Adrenal gland (tissue), 12 donors: ENCODE data around the gene RASGEF1C. TPM values are rescaled to one million over a fixed set of nuclear protein-coding genes. Genes with fewer than 3 reads are reported as not detected.

ENCODE experiments used
- DNase-seq, 7 donors: peaks; one replicate each; pipeline ENCODE4 v3.0.0-alpha.2; 2019 to 2020
- H3K27ac ChIP-seq, 5 donors: fragments of 200-600 bp; sonication (generic) in 4 of 5; 1 replicate in 3 of 5; 2 replicates in 2 of 5; pipeline versions ENCODE4 v1.5.1 to v1.8.0; 2016 to 2020; ENCODE audit warnings: mild to moderate bottlenecking in 1 of 5
- H3K27me3 ChIP-seq: fragments of 200-600 bp; 2 replicates; pipeline ENCODE4 v1.8.0; 2021
- H3K36me3 ChIP-seq, 2 donors: fragments of 200-600 bp; replicated peaks in 1 of 2; 1 replicate in 1 of 2; 2 replicates in 1 of 2; pipeline versions ENCODE4 v1.5.1 to v1.8.0; 2018 to 2022
- H3K4me1 ChIP-seq, 2 donors: fragments of 200-600 bp; replicated peaks in 1 of 2; 1 replicate in 1 of 2; 2 replicates in 1 of 2; pipeline versions ENCODE4 v1.5.1 to v1.8.0; 2018 to 2021
- H3K4me3 ChIP-seq, 4 donors: fragments of 200-600 bp; sonication (generic) in 3 of 4; one replicate each; pipeline ENCODE4 v1.5.1; 2016 to 2018
- H3K9me3 ChIP-seq, 3 donors: fragments of 200-600 bp; sonication (generic) in 1 of 3; replicated peaks in 1 of 3; 1 replicate in 2 of 3; 2 replicates in 1 of 3; pipeline versions ENCODE4 v1.5.1 to v1.8.0; 2016 to 2021
- CTCF ChIP-seq, 6 experiments: fragments of 450-650 bp in 4 of 6; fragments of 200-600 bp in 2 of 6; sonication (generic) in 1 of 6; IDR thresholded peaks; 1 replicate in 5 of 6; 2 replicates in 1 of 6; pipeline versions ENCODE4 v1.5.1 to v1.8.0; 2016 to 2021; ENCODE audit warnings: antibody characterized with exemption in 6 of 6, mild to moderate bottlenecking in 2 of 6, moderate library complexity in 1 of 6
- POLR2A ChIP-seq, 2 donors: fragments of 450-650 bp; IDR thresholded peaks; one replicate each; pipeline ENCODE4 v1.6.1; 2017; ENCODE audit warnings: antibody characterized with exemption in 2 of 2, mild to moderate bottlenecking in 2 of 2, moderate library complexity in 1 of 2
- WGBS, 4 donors: extraction: QIAGEN DNeasy Blood & Tissue Kit in 2 of 4; methylation state at CpG; one replicate each; pipeline versions ENCODE4 v1.1.5 to v1.1.7; 2013 to 2017; 5-methylcytosine and 5-hydroxymethylcytosine counted together
- intact Hi-C, 2 donors: fragments of 100-400 bp; cut with DNase I; formaldehyde crosslinking; loops; one replicate each; pipeline versions ENCODE4 v1.14.1 to v1.15.0; 2022 to 2023
- polyA plus RNA-seq, 3 donors: library from polyadenylated mRNA; stranded (reverse); fragments of 200-250 nt in 2 of 3; fragments of 350-450 nt in 1 of 3; fragmentation: Illumina TruSeq in 1 of 3; extraction: RNeasy Lipid Tissue Mini Kit (QIAGEN cat#74804) in 1 of 3; gene quantifications; one replicate each; pipeline ENCODE4 v1.2.3, GENCODE V29; 2013 to 2014
- total RNA-seq, 9 donors: library from RNA; depleted of rRNA in 4 of 9; stranded (reverse); fragments of >200 nt in 4 of 9; fragments of 120-200 nt in 1 of 9; fragmentation: NEBNext Ultra II Directional in 1 of 9; extraction: Animal tissue kit (Norgen Biotek cat#: 25700) in 1 of 9; gene quantifications; one replicate each; pipeline versions ENCODE4 v1.1.0 to v1.2.4, GENCODE V29; 2013 to 2023
- donor health status: healthy with polysubstance abuse.
- donor health status: Bipolar disorder and iron deficiency.
- donor health status: DM: yes; HTN: yes; CAD: no.
- donor health status: DM: no; HTN: no; CAD: no.
- donor health status: DM: no; HTN: no; CAD: no.
- donor health status: DM: yes; HTN: yes; CAD: no.

The RASGEF1C gene
- total and polyA plus RNA-seq, 12 donors, result 0.15 to 1.9 (median 0.74) TPM; not detected in 6

- Histone ChIP-seq H3K27me3 (no peaks in the 10 kb centered on the region), H3K4me3 (no peak overlapping the region), H3K9me3 (no peaks in the 10 kb centered on the region), H3K27ac (no peak overlapping the region), H3K36me3 (no peaks in the 10 kb centered on the region), H3K4me1 (no peaks in the 10 kb centered on the region)
- TF ChIP-seq CTCF (IDR thresholded peaks at IDR 0.05) (no peak), POLR2A (IDR thresholded peaks at IDR 0.05) (no peak)
- intact Hi-C loops, result no loop called here
- 73 to 84% (median 81%) methylated on average over 20 to 31 of the region's 31 CpGs for WGBS, 4 donors
- DNase-seq, result peak in 1 of 7 donors; percentile 1
Observed at GRCh38 chr5:180116077-180116999, 92.7 kb downstream of the RASGEF1C start.

GRCh38 chr5:180115326-180116076 lies 93.5 kb downstream of the RASGEF1C start:
- intact Hi-C loops, result no loop called here
- TF ChIP-seq CTCF (IDR thresholded peaks at IDR 0.05), result no peak
- no peak for TF ChIP-seq POLR2A (IDR thresholded peaks at IDR 0.05)
- Histone ChIP-seq H3K4me3 (no peak overlapping the region), H3K27me3 (no peaks in the 10 kb centered on the region), H3K27ac (no peak overlapping the region), H3K4me1 (no peaks in the 10 kb centered on the region), H3K36me3 (no peaks in the 10 kb centered on the region), H3K9me3 (no peaks in the 10 kb centered on the region)
- DNase-seq, result peak in 1 of 7 donors; percentile 8
- 76 to 91% (median 87%) methylated on average over 9 to 14 of the region's 14 CpGs for WGBS, 4 donors

GRCh38 chr5:180114304-180115003 lies 94.6 kb downstream of the RASGEF1C start:
- Histone ChIP-seq H3K4me3 (no peak overlapping the region), H3K9me3 (no peaks in the 10 kb centered on the region), H3K27me3 (no peaks in the 10 kb centered on the region), H3K36me3 (no peaks in the 10 kb centered on the region), H3K27ac (no peak overlapping the region), H3K4me1 (no peaks in the 10 kb centered on the region)
- peak in 1 of 7 donors; percentile 5 for DNase-seq
- 86 to 91% (median 87%) methylated on average over 17 to 23 of the region's 23 CpGs for WGBS, 4 donors
- intact Hi-C loops, result no loop called here
- TF ChIP-seq CTCF (IDR thresholded peaks at IDR 0.05) (no peak), POLR2A (IDR thresholded peaks at IDR 0.05) (no peak)
